ENCODE data around the gene IQGAP2.

GRCh38 chr5:76415855-76416254 lies 12.8 kb downstream of the IQGAP2 start:
- TF ChIP-seq GATA2 (IDR thresholded peaks at IDR 0.05; ENCODE audit: low read depth, low read length) = no peak
- no peak for TF ChIP-seq GATA3 (IDR thresholded peaks at IDR 0.05; ENCODE audit: low read depth, low read length)

All from SH-SY5Y (cell line).